HepG2 (cell line): Measurements from ENCODE around the gene SAMD8. TPM values are rescaled to one million over a fixed set of nuclear protein-coding genes. Genes with fewer than 3 reads are reported as not detected.

Source experiments
- ATF7 ChIP-seq, 2 experiments: fragments of 450-650 bp in 1 of 2; sonication (generic) in 1 of 2; formaldehyde crosslinking in 1 of 2; IDR thresholded peaks; 2 replicates each; pipeline versions ENCODE4 v1.4.0 to v1.6.1; 2016 to 2020; ENCODE audit warnings: antibody characterized with exemption in 1 of 2, mild to moderate bottlenecking in 1 of 2, missing genetic modification reagents in 1 of 2
- ATF7-NPFF ChIP-seq: sonication (generic); formaldehyde crosslinking; IDR thresholded peaks from 2 replicates; pipeline ENCODE4 v1.8.1; 2023; ENCODE audit warnings: mild to moderate bottlenecking, low read depth, missing genetic modification reagents, moderate library complexity
- FOSL1 ChIP-seq: sonication (generic); formaldehyde crosslinking; IDR thresholded peaks from 2 replicates; pipeline ENCODE4 v1.9.0; 2021; ENCODE audit warnings: missing genetic modification reagents, borderline replicate concordance
- FOXA3 ChIP-seq: IDR thresholded peaks from 2 replicates; pipeline ENCODE4 v1.6.1; 2016; ENCODE audit warnings: missing genetic modification reagents, missing compliant biosample characterization
- GATAD1 ChIP-seq: IDR thresholded peaks from 2 replicates; pipeline ENCODE4 v1.6.1; 2016; ENCODE audit warnings: missing genetic modification reagents, missing compliant biosample characterization
- KLF13 ChIP-seq: sonication (generic); formaldehyde crosslinking; IDR thresholded peaks from 2 replicates; pipeline ENCODE4 v1.4.0; 2020; ENCODE audit warnings: mild to moderate bottlenecking, missing genetic modification reagents
- MZF1 ChIP-seq: sonication (generic); formaldehyde crosslinking; IDR thresholded peaks from 2 replicates; pipeline ENCODE4 v1.8.1; 2023; ENCODE audit warnings: mild to moderate bottlenecking, missing genetic modification reagents, borderline replicate concordance
- SALL2 ChIP-seq: sonication (generic); formaldehyde crosslinking; IDR thresholded peaks from 2 replicates; pipeline ENCODE4 v1.8.1; 2023; ENCODE audit warnings: mild to moderate bottlenecking, missing genetic modification reagents, inconsistent platforms
- ZFP90 ChIP-seq: sonication (generic); formaldehyde crosslinking; IDR thresholded peaks from 2 replicates; pipeline ENCODE4 v1.8.0; 2022; ENCODE audit warnings: missing genetic modification reagents, mild to moderate bottlenecking, inconsistent platforms, borderline replicate concordance
- ZNF101 ChIP-seq: sonication (generic); formaldehyde crosslinking; IDR thresholded peaks from 2 replicates; pipeline ENCODE4 v1.4.0; 2020; ENCODE audit warnings: mild to moderate bottlenecking, low read depth, missing genetic modification reagents, borderline replicate concordance
- ZNF225 ChIP-seq: sonication (generic); formaldehyde crosslinking; IDR thresholded peaks from 2 replicates; pipeline ENCODE4 v1.4.0; 2020; ENCODE audit warnings: mild to moderate bottlenecking, missing genetic modification reagents
- ZNF331 ChIP-seq: sonication (generic); formaldehyde crosslinking; IDR thresholded peaks from 2 replicates; pipeline ENCODE4 v1.4.0; 2020; ENCODE audit warnings: missing genetic modification reagents
- ZNF33B ChIP-seq: sonication (generic); formaldehyde crosslinking; IDR thresholded peaks from 2 replicates; pipeline ENCODE4 v1.5.1; 2020; ENCODE audit warnings: mild to moderate bottlenecking, missing genetic modification reagents
- ZNF564 ChIP-seq: sonication (generic); formaldehyde crosslinking; IDR thresholded peaks from 2 replicates; pipeline ENCODE4 v1.8.1; 2023; ENCODE audit warnings: mild to moderate bottlenecking, missing genetic modification reagents
- polyA plus RNA-seq, 8 experiments: library from polyadenylated mRNA; depleted of rRNA in 3 of 8; stranded (reverse) in 7 of 8; unstranded in 1 of 8; fragments of >200 nt; fragmentation: Illumina TruSeq in 4 of 8; extraction: Trizol in 4 of 8; gene quantifications; 2 replicates each; pipeline versions ENCODE4 v1.2.1 to v1.2.3, GENCODE V29; 2011 to 2016; ENCODE audit warnings: low read depth in 4 of 8, missing spikeins in 1 of 8, mixed read lengths in 1 of 8; ENCODE audit not compliant: insufficient read depth in 1 of 8
- total RNA-seq, 5 experiments: library from RNA; depleted of rRNA; stranded (reverse); fragments of >200 nt; fragmentation: Illumina TruSeq; extraction: Trizol; gene quantifications; 2 replicates each; pipeline ENCODE4 v1.2.3, GENCODE V29; 2016; ENCODE audit warnings: low read depth in 1 of 5
- TF ChIP-seq, protein P1 (sequence below): sonication (generic); formaldehyde crosslinking; IDR thresholded peaks from 2 replicates; pipeline ENCODE4 v1.4.0; 2020; ENCODE audit warnings: missing genetic modification reagents, borderline replicate concordance
- TF ChIP-seq, protein P2 (sequence below): IDR thresholded peaks from 2 replicates; pipeline ENCODE4 v1.6.1; 2016; ENCODE audit warnings: missing biosample characterization, missing genetic modification reagents, low read depth
- TF ChIP-seq, protein P3 (sequence below): sonication (generic); formaldehyde crosslinking; IDR thresholded peaks from 2 replicates; pipeline ENCODE4 v1.5.1; 2020; ENCODE audit warnings: missing genetic modification reagents, mild to moderate bottlenecking, borderline replicate concordance
- TF ChIP-seq, protein P4 (sequence below): sonication (generic); formaldehyde crosslinking; IDR thresholded peaks from 2 replicates; pipeline ENCODE4 v1.9.0; 2022; ENCODE audit warnings: missing genetic modification reagents, mild to moderate bottlenecking, borderline replicate concordance
- TF ChIP-seq, protein P5 (sequence below): fragments of 450-650 bp; IDR thresholded peaks from 2 replicates; pipeline ENCODE4 v1.6.1; 2017; ENCODE audit warnings: mild to moderate bottlenecking

SAMD8 gene
- total and polyA plus RNA-seq, 2 of the 13 experiments (the other 11 are each of a cell fraction or from before 2014, with no cell fraction given), result 10.4 to 13.2 TPM

- TF ChIP-seq, protein P1, sequence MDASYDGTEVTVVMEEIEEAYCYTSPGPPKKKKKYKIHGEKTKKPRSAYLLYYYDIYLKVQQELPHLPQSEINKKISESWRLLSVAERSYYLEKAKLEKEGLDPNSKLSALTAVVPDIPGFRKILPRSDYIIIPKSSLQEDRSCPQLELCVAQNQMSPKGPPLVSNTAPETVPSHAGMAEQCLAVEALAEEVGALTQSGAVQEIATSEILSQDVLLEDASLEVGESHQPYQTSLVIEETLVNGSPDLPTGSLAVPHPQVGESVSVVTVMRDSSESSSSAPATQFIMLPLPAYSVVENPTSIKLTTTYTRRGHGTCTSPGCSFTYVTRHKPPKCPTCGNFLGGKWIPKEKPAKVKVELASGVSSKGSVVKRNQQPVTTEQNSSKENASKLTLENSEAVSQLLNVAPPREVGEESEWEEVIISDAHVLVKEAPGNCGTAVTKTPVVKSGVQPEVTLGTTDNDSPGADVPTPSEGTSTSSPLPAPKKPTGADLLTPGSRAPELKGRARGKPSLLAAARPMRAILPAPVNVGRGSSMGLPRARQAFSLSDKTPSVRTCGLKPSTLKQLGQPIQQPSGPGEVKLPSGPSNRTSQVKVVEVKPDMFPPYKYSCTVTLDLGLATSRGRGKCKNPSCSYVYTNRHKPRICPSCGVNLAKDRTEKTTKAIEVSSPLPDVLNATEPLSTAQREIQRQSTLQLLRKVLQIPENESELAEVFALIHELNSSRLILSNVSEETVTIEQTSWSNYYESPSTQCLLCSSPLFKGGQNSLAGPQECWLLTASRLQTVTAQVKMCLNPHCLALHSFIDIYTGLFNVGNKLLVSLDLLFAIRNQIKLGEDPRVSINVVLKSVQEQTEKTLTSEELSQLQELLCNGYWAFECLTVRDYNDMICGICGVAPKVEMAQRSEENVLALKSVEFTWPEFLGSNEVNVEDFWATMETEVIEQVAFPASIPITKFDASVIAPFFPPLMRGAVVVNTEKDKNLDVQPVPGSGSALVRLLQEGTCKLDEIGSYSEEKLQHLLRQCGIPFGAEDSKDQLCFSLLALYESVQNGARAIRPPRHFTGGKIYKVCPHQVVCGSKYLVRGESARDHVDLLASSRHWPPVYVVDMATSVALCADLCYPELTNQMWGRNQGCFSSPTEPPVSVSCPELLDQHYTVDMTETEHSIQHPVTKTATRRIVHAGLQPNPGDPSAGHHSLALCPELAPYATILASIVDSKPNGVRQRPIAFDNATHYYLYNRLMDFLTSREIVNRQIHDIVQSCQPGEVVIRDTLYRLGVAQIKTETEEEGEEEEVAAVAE, result no peak
- TF ChIP-seq, protein P2, sequence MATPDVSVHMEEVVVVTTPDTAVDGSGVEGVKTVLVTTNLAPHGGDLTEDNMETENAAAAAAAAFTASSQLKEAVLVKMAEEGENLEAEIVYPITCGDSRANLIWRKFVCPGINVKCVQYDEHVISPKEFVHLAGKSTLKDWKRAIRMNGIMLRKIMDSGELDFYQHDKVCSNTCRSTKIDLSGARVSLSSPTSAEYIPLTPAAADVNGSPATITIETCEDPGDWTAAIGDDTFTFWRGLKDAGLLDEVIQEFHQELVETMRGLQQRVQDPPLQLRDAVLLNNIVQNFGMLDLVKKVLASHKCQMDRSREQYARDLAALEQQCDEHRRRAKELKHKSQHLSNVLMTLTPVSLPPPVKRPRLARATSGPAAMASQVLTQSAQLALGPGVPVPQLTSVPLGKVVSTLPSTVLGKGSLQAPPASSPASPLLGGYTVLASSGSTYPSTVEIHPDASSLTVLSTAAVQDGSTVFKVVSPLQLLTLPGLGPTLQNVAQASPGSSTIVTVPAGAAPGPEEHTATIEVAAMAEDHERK, result no peak
- TF ChIP-seq, protein P3, sequence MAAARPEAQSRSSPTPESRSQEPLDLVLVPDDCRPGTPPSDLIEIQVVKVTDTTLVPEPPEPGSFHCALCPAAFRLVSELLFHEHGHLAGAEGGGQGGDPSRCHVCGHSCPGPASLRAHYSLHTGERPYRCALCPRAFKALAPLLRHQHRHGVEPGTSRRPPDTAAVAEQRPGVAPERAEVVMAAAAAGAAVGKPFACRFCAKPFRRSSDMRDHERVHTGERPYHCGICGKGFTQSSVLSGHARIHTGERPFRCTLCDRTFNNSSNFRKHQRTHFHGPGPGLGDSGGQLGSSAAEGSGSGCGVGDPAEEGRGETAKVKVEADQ (CRISPR knock-in tag), result no peak
- TF ChIP-seq GATAD1 (no peak), MZF1 (CRISPR knock-in tag) (no peak), ZNF225 (CRISPR knock-in tag) (no peak), KLF13 (CRISPR knock-in tag) (no peak), ZNF101 (CRISPR knock-in tag) (peak; percentile 20; the same call in 1 of the 2 replicates), ATF7 (IDR thresholded peaks at IDR 0.05) (no peak), ATF7 (CRISPR knock-in tag; IDR thresholded peaks at IDR 0.05) (no peak), FOSL1 (no peak), ATF7-NPFF (CRISPR knock-in tag) (no peak), ZNF331 (CRISPR knock-in tag) (no peak), FOXA3 (CRISPR knock-in tag) (0 out of 2 replicates have a peak, but pooled peaks have one; percentile 8), ZNF564 (CRISPR knock-in tag) (0 out of 2 replicates have a peak, but pooled peaks have one; percentile 18), ZFP90 (no peak), ZNF33B (no peak), SALL2 (CRISPR knock-in tag) (no peak)
- TF ChIP-seq, protein P4, sequence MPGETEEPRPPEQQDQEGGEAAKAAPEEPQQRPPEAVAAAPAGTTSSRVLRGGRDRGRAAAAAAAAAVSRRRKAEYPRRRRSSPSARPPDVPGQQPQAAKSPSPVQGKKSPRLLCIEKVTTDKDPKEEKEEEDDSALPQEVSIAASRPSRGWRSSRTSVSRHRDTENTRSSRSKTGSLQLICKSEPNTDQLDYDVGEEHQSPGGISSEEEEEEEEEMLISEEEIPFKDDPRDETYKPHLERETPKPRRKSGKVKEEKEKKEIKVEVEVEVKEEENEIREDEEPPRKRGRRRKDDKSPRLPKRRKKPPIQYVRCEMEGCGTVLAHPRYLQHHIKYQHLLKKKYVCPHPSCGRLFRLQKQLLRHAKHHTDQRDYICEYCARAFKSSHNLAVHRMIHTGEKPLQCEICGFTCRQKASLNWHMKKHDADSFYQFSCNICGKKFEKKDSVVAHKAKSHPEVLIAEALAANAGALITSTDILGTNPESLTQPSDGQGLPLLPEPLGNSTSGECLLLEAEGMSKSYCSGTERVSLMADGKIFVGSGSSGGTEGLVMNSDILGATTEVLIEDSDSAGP, result no peak
- TF ChIP-seq, protein P5, sequence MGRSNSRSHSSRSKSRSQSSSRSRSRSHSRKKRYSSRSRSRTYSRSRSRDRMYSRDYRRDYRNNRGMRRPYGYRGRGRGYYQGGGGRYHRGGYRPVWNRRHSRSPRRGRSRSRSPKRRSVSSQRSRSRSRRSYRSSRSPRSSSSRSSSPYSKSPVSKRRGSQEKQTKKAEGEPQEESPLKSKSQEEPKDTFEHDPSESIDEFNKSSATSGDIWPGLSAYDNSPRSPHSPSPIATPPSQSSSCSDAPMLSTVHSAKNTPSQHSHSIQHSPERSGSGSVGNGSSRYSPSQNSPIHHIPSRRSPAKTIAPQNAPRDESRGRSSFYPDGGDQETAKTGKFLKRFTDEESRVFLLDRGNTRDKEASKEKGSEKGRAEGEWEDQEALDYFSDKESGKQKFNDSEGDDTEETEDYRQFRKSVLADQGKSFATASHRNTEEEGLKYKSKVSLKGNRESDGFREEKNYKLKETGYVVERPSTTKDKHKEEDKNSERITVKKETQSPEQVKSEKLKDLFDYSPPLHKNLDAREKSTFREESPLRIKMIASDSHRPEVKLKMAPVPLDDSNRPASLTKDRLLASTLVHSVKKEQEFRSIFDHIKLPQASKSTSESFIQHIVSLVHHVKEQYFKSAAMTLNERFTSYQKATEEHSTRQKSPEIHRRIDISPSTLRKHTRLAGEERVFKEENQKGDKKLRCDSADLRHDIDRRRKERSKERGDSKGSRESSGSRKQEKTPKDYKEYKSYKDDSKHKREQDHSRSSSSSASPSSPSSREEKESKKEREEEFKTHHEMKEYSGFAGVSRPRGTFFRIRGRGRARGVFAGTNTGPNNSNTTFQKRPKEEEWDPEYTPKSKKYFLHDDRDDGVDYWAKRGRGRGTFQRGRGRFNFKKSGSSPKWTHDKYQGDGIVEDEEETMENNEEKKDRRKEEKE, result no peak
Measured at GRCh38 chr10:75209921-75210281, 98.4 kb downstream of the SAMD8 start (continued).
